Measurements from ENCODE around the gene ELN. TPM values are rescaled to one million over a fixed set of nuclear protein-coding genes. Genes with fewer than 3 reads are reported as not detected.

Gene ELN
- total and polyA plus RNA-seq, 2 of the 4 experiments (the other 2 are of a cell fraction), result 2.2 to 14.3 TPM

DNA sequence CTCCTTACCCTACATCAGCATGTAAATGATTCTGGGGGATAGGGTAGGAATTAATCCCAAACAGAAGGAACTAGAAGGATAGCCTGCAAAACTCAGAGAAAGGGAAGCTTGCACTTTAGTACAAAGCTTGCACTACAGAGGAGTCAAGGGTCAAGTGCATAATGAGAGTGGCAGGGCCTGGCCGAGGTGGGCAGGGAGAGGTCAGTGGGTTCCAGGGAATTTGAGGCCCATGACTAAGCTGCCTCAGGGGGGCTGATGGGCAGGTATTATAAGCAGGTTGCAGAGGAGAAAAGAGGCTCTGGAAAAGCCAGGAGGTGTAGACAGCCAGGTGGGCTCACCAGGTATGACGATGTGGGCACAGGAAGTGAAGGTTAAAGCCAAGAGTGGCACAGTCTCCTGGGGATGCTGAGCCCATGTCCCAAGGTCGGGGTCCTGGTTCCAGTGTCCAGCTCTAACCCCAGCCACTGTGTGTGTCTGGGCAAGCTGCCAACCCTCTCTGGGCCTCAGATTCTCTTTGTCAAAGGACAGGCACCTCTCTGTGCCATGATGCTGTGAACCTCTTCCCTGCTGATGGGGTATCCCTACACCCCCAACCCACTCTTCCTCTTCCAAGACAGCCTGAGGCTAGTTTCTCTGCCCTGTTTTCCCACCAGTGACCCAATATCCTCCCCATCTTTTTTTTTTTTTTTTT lies 32.0 kb upstream of the ELN start:
- H2BK5ac ChIP-seq (ENCODE audit: low read depth, low read length, poor library complexity, severe bottlenecking), result no peak overlapping the region
- dilution Hi-C loops (cut with HindIII; ENCODE audit: low sequenced_read_pairs, unreplicated experiment), result no loop called here
- H3K9ac ChIP-seq (ENCODE audit: low read depth, low read length), result no peak overlapping the region
- CTCF ChIA-PET, result interaction anchor here (0.7 to 1.9 kb wide), 3 partner anchors 31 to 215 kb away, joined by 3 to 5 read pairs (median 5); no protein-coding TSS in a partner anchor
- no peaks in the 10 kb centered on the region for H3K27me3 ChIP-seq (ENCODE audit: control insufficient read depth, insufficient read depth, low read length)
- peaks cover 2% of the 10 kb centered on the region for H3K9me3 ChIP-seq (ENCODE audit: control insufficient read depth, insufficient read depth, low read length)
- intact Hi-C loops (cut with micrococcal nuclease), result no loop called here
- H3K4me3 ChIP-seq (ENCODE audit: insufficient read depth, low read depth, low read length), result no peak overlapping the region
- no peak overlapping the region for H3K56ac ChIP-seq (ENCODE audit: extremely low read depth, insufficient read depth, low read length)
- ATAC-seq (ENCODE audit: low read depth) (no peak), DNase-seq (no peak)
- POLR2A ChIA-PET (ENCODE audit: unreplicated experiment), result no interaction called here
- no peak for TF ChIP-seq CHD1 (IDR thresholded peaks at IDR 0.05; ENCODE audit: low read depth, low read length)
- TF ChIP-seq MAFK (IDR thresholded peaks at IDR 0.05; ENCODE audit: low read depth, low read length), result no peak
- no peak for TF ChIP-seq SMC3 (IDR thresholded peaks at IDR 0.05; ENCODE audit: low read depth, low read length)
- TF ChIP-seq, protein P1, sequence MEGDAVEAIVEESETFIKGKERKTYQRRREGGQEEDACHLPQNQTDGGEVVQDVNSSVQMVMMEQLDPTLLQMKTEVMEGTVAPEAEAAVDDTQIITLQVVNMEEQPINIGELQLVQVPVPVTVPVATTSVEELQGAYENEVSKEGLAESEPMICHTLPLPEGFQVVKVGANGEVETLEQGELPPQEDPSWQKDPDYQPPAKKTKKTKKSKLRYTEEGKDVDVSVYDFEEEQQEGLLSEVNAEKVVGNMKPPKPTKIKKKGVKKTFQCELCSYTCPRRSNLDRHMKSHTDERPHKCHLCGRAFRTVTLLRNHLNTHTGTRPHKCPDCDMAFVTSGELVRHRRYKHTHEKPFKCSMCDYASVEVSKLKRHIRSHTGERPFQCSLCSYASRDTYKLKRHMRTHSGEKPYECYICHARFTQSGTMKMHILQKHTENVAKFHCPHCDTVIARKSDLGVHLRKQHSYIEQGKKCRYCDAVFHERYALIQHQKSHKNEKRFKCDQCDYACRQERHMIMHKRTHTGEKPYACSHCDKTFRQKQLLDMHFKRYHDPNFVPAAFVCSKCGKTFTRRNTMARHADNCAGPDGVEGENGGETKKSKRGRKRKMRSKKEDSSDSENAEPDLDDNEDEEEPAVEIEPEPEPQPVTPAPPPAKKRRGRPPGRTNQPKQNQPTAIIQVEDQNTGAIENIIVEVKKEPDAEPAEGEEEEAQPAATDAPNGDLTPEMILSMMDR (conservative IDR thresholded peaks at IDR 0.05; ENCODE audit: low read depth, low read length), result no peak
- no peak for TF ChIP-seq CEBPB (IDR thresholded peaks at IDR 0.05; ENCODE audit: low read depth, low read length)
- WGBS, 2 experiments (ENCODE audit: extremely low coverage in 2 of 2, insufficient read length in 1 of 2), result 79% methylated on average over 3 of the region's 3 CpGs; no CpG with 5 or more reads in 1 of the 2 experiments
- H3K4me2 ChIP-seq (ENCODE audit: low read depth, low read length), result no peak overlapping the region
- peak overlapping the region; percentile 19; the same call in 2 of the 3 replicates for H2BK15ac ChIP-seq (ENCODE audit: low read depth, low read length)
- peak overlapping the region; percentile 44 for H2BK120ac ChIP-seq (ENCODE audit: low read depth, low read length)
- peak overlapping the region in 1 of 2 experiments; percentile 33; a peak in 1 of 4 replicates for H4K8ac ChIP-seq (ENCODE audit: low read depth in 2 of 2, low read length in 2 of 2)
- peak overlapping the region; percentile 65 for H3K14ac ChIP-seq (replicated peaks; ENCODE audit: low read depth, low read length)
- H3K23ac ChIP-seq (ENCODE audit: low read depth, low read length), result no peak overlapping the region
- H2AK9ac ChIP-seq (replicated peaks; ENCODE audit: low read depth, low read length, poor library complexity), result no peak overlapping the region
- BruUV-seq (replicated peaks), result no TSS peak
- peak overlapping the region; percentile 57 for H3K4ac ChIP-seq (ENCODE audit: low read depth, low read length)
- H3K9me1 ChIP-seq (ENCODE audit: insufficient read depth, low read length), result peaks cover 14% of the 10 kb centered on the region
- 0 out of 2 replicates have a peak, but pooled peaks cover 3% of the 10 kb centered on the region for H4K20me1 ChIP-seq (ENCODE audit: insufficient read depth, low read length)
- in situ Hi-C loops (cut with MboI; ENCODE audit: low sequenced_read_pairs), result no loop called here
- no peak overlapping the region for H3K27ac ChIP-seq (ENCODE audit: insufficient read depth, low read length)
- peak overlapping the region; percentile 32 for H4K91ac ChIP-seq (ENCODE audit: insufficient read depth, low read depth, low read length)
- no peaks in the 10 kb centered on the region; a peak in 1 of 4 replicates for H3K79me1 ChIP-seq (ENCODE audit: low read depth in 1 of 2, low read length in 2 of 2)
- H2BK20ac ChIP-seq (ENCODE audit: low read depth, low read length), result peak overlapping the region; percentile 57; the same call in 1 of the 2 replicates
- no peak overlapping the region for H4K5ac ChIP-seq (ENCODE audit: low read depth, low read length)
- H3K18ac ChIP-seq (ENCODE audit: low read depth, low read length), result no peak overlapping the region
- H3K4me1 ChIP-seq (ENCODE audit: control insufficient read depth, insufficient read depth, low read length), result peaks cover 28% of the 10 kb centered on the region
- peak overlapping the region; percentile 81 for H2AK5ac ChIP-seq (ENCODE audit: low read depth, low read length)
- no peak overlapping the region for H2AFZ ChIP-seq (replicated peaks; ENCODE audit: low read length, poor library complexity)
- H3K36me3 ChIP-seq (ENCODE audit: control insufficient read depth, insufficient read depth, low read length), result no peaks in the 10 kb centered on the region

All from IMR-90 (cell line).